GM18502 (cell line): ENCODE data around the gene SMCO4.

Experiments used
- ATAC-seq: cut with Tn5 transposase; IDR thresholded peaks from one replicate; pipeline ENCODE4 v1.9.1; 2021; ENCODE audit warnings: mild to moderate bottlenecking; ENCODE audit not compliant: unreplicated experiment, poor library complexity

The SMCO4 gene

DNA sequence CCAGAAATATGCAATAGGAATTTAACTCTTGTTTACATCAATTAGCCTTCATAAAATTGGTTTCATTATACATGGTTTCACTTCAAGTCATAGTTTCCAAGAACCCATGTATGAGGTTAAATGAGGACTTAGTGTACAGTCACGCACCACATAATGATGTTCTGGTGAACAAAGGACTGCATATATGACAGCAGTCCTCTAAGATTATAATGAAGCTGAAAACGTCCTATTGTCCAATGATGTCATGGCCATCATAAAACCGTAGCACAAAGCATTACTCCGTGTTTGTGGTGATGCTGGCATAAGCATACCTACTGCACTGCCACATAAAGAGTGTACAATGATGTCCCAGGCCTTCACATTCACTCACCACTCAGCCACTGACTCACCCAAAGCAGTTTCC is 31.1 kb downstream of the SMCO4 start:
- ATAC-seq = peak; percentile 91

DNA sequence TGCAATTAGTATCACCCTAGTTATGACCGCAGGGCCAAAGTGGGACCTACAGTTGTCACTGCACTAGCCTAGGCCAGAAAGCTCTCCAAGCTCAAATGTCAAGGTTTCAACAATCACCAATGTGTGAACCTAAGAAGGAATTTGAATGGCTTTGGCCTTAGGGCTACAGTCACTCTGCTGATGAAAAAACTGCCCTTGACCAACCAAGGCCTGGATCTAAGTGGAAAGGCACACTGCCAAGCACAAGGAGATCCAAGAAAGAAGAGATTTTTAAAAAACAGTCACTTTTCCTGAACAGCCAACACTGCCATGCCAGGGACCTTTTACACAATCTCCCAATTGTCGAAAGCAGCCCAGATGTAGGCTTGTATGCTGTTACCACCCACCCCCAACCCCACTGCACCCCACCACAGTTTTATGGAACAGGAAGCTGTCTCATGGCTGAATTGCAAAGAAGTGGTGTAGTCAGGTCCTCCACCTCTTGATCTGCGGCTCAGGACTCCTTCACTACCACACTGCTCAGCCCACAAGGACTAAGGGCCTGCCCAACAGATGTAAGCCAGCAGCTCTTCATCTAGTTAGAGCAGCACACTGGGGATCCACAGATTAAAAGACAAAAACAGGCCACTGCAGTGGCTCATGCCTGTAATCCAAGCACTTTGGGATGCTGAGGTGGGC is 32.9 kb downstream of the SMCO4 start:
- ATAC-seq = no peak

DNA sequence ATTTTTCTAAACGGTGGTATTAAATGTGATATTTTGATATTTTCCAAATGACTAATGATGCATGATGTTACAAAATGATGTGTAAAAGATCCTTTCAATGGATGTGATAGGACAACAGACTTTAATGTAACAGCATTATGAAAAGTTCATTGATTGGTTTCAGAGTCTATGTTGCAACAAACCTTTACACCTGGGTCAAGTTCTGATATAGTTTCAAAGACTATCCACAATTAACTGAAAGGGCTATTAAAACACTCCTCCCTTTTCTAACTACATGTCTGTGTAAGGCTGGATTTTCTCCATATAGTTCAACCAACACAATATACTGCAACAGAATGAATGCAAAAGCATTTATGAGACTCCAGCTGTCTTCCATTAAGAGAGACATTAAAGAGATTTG is 35.7 kb downstream of the SMCO4 start:
- no peak for ATAC-seq

DNA sequence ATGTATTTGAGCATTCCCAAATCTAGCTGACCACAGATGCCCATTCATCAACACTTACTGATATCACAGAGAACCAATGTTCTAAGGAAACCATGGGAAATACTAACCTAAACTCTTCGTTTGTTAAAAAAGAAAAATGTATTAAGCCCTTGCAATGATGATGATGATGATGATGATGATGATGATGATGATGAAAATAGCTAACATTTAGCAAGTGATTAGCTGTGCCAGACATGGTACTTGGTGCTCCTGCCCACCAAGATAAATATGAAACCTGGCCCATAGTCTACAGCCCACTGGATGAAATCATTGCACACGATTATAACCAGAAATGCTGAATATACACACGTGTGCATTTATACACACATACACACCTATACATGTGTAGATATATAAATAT is 37.5 kb downstream of the SMCO4 start:
- no peak for ATAC-seq

DNA sequence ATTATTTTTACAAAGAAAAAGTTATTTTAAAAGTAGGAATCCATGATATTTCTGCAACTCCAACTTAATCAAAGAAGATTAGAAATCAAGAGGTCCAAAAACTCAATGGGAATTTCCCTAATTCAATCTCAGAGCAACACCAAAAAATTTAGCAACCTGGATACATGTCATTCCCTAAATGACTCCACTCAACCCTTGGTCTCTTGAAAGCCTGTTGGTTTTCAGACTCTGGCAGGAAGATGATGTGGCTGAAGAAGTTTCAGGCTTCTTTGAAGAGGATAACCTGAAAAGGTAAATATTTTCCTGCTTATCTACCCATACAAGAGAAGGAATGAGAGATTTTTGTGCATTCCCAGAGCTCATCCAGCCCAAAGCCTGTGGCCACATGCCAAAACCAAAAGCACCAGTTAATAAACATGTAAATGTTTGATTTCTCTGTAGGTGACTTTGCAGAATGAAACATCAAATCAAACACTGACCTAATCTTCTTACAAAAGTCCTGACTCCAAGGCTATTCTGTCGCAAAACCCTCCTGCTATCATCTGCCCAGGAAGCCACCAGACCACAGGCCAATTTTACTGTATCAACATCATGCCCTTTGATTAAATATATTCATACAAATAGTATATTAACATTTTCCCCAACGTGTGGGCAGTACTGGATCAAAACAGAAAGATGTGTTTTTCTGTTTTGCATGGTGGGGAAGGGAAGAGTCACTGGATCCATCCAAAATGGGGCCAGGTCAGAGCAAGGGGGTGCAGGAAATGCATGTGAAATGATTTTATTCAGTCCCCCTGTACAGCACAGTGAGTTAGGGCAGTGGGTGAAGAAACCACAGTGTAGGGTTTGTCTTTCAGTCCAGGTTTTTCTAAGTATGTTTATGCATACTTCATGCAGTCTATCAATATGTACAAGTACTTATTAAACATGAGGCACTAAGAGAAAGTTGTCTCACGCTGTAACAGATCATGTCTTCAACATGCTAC is 38.8 kb downstream of the SMCO4 start:
- ATAC-seq = no peak

DNA sequence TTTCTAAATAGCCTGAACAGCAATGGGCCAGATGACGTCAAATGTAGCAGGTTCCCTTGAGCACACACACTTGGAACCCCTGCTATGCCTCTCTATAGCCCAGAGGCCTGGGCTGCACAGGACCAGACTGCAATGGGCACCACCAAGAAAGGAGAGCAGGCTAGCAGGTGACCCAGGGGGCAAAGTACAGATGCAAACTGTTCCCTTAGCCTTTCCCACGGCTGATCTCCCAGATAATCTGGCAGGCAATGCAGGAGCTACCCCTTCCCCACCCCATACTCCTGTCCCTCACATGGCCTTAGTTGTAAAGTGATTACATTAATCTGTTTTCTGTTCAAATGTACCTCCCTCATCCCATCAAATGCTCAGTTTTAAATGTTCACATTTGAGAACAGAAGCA is 41.3 kb downstream of the SMCO4 start:
- no peak for ATAC-seq

DNA sequence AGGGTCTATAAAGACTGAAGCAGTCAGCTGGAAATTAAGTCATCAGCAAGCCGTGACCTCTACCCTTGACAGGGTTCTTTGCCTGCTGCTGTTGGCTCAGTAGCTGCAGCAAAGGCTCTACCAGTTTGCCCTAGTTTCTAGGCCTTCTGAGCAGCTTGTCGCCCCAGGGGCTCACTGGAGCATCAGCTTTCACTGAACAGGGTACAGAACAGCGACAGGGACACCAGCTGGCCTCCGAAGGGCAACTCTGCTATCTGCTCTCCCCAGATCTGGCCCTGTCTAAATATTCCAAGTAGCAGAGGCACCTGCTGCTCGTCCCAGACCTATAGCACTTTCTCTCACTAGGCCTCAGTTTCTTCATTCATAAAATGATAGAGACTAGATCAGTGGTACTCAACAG is 42.4 kb downstream of the SMCO4 start:
- ATAC-seq = no peak

DNA sequence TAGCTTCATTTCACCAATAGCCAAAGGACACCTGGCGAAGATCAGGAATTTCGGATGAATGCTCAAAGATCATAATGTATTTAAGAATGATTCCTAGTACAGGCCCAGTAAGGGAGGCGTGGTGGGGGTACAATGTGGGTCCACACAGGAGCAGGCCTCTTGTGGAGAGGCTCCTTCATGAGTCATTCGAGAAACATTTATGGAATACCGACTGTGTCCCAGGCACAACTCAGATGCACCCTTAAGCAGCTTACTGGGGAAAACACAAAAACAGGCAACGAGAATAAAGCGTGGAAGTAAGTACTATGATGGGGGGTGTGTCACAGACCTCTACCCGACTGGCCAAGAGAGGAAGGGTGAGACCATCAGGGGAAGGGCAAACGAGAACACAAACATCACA is 44.5 kb downstream of the SMCO4 start:
- ATAC-seq = no peak

DNA sequence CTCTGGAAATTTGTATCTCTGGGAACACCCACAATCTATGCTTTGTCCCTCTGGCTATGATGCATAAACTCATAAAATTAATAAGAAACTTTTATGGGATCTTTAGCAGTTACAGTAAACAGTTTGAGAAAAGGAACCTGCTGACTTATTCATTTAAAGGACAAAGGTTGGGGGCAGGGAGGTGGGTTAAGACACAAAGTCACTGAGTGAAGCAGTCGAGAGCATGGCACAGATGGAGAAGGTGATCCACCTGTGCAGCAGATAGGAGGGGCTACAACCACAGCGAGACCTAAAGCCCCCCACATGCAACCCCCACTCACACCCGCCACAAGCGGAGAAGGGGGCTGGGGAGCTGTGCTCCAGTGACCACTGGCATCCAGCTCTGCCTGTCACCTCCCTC is 45.0 kb downstream of the SMCO4 start:
- no peak for ATAC-seq

DNA sequence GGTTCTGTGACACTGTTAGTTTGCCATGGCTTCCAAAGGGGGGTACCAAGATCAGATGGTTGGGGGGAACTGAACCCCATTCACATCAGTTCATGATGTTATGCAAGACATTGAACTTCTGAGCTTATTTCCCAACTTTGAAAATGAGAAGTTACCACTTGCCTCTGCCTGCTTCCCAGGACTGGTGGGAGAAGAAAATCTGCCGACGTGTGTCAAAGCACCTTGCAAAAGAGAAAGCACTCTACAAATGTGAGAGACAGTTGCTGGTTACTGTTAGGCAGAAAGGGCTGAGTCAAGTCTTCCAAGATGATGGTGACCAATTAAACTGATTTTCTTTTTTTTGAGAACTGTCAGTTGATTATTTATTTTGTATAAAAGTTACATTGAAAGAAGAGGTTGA is 45.6 kb downstream of the SMCO4 start:
- ATAC-seq = no peak

DNA sequence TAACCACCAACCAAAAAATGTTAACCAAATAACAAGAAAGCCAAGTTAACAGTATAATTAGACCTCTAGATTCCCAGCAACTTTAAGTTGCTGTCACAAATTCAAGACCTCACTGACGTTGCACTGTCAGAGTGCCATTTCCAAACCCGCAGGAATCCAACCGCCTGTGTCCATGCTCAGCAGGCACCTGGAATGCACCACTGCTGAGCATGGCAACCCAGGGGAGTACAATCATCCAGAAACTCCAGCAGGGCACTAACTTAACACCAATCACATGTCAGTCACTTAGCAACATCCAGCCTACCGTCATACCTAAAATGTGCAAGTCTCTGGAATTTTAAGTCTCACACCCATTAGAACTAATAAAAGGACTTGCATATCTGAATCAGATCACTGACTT is 48.8 kb downstream of the SMCO4 start:
- no peak for ATAC-seq

DNA sequence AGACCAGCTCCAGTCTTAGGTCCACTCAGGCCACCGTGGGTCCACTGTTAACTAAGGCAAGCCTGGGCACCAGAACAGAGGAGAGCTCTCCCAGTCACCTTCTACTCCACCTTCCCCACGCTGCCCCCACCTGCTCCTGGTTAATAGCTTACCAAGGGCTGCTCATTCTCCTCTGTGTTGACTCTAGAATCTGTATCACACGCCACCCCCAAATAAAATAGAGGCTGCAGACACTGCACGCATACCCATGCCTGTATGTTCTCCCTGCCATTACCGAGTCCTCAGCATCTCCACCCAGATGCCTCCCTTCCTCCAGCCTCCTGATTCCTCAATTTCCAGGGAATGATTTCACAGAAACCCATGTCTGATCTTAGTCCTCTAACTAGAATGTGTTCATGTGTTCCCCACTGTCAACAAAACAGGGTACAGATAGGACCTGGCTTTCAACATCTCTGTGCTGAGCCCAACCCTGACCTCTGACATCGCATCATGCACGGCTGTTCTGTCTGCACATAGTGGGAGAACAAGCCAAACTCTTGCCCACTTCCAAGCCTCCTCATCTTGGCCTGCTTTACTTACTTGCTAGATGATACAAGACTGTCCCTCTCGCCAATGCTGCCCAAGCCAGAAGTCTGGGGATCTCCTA is 49.8 kb downstream of the SMCO4 start:
- ATAC-seq = no peak

DNA sequence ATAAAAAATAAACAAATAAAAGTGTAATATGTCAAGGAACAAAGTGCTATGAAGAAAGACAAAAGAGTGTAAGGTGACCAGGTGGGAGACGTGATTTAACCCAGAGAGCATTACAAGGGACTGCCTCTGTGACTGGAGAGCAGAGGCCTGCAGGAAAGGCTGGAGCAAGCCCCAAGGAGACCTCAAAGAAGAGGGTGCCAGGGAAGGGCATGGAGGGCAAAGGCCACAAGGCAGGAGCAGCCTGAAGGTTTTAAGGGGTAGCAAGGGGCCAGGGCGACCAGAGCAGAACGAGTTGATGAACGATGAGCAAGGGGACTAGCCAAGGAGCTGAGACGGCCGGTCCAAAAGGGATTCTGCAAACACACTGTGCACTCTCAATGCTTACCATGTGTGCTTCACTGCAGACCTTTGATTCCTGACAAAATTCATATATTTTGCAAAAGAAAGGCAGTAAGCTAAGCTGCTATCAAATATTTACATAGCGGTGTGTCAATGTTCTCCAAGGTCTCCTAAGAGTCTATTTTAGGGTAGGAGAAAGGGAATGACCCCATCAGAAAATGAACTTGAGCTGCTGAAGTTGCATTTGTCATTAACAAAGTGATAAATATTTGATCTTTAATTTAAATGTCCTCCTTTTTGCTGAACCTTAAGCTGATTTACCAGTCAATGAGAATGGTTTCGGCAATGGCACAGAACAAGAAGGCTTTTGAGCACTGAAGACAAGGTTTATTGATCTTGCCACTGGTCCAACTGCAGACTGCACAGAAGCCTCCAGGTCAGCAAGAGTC is 50.5 kb downstream of the SMCO4 start:
- no peak for ATAC-seq

DNA sequence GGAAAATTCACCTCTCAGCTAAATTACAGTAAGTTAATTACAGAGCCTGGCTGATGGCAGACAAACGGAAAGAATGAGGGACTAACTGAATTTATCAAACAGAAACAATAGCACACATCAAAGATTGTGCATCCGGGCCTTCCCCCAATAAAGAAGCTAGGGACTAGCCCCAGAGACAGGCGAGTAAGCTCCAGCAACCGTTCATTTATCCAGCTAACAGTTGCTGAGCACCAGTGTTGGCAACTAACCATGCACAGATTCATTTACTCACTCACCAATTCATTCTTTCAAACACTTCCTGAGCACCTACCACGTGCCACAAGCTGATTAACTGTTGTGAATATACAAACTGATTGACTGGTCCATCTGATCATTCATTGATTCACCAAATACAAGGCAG is 51.2 kb downstream of the SMCO4 start:
- ATAC-seq = no peak

DNA sequence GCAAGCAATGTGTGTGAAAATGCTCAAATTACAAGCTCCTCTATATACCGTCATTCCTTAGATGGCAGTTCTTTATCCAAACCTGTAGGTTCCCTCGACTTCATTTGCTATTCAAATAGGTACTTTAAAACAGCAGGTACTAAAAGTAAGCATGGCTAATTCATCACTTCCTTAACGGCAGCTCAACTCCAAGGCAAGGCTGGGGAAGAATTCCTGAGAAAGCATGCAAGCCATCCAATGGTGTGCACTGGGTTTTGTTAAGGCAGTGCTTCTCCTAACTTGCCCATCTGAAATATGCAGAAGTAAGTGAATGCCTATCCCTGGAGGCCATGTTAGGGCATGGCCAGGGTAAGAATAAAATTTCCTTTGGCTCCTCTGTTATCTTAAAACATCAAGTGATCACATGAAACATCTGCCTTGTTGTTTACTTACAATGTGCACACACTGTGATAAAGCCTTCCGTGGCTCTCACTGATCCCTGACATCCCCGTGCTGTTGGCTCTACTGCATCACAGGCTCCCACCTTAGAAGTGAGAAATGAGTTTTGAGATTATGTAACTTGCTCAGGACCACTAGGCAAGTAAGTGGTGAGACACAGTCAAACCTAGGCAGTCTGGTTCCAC is 52.1 kb downstream of the SMCO4 start:
- ATAC-seq = no peak

DNA sequence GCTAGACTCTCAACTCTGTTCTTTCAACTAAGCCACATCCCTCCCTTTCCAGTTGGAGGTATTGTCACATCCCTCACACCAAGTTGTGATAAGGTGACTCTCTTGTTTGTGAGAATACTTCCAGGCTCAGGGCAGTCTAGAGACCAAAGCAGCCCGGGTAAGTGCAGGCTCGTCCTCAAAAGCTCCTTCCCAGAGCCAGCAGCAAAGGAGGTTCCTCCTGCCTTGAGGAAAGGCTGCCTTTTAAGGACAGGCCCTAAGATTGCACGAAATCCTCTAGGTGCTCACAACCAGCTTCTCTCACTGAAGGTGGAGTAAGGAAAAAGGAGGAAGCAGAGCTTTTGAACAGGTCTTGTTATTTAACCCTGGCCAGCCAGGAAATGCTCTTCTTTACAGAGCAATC is 53.4 kb downstream of the SMCO4 start:
- no peak for ATAC-seq

DNA sequence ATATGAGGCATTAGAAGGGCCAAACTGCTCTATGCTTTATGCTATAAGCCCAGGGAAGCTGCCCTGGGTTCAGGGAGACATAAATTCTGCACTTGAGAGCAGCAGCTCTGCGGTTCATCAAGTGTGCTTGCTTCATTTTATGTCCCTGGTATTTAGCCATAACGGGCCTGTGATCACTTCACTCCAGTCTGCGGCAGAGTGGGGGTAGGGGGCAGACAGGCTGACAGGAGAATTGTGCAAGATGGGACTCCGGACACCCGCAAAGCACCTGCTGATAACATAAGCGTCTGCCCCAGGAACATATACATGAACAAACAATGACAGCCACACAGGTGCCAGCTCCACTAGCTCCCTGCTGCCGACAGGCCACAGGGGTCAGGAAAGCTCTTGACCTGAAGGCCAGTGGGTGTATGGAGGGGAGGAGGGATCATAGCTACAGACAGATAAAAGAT is 56.1 kb downstream of the SMCO4 start:
- ATAC-seq = no peak

DNA sequence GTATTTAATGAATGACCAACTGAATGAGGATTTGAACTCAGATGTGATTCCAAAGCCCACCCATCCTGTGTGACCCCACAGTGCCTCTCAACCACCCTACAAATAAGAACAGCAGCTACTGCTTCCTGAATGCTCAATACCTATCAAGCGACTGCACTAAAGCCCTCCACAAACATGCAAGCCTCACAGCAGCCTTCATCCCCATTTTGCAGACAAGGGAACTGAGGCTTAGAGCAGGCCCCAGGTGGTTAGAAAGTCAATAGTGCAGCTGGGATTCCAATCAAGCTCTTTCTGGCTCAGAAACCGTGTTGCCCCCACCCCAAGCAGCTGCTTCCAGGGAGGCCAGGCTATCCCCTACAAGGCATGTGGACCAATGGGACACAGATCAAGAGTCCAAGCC is 57.2 kb downstream of the SMCO4 start:
- no peak for ATAC-seq

DNA sequence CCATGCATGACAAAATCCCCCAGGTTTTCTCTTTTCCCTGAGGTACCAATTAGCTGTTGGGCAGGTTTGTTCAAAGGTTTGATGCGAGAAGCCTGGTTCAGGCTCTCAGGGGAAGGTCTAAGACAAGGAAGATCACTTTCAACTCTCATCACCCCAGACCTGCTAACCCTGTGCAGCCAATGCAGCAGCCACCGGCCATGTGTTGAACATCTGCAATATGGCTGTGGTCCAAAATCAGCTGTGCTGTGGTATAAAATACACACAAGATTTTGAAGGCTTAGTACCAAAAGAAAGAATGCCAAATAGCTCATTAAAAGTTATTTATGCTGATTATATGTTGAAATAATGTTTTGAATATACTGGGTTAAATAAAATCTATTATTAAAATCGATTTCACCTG is 58.5 kb downstream of the SMCO4 start:
- no peak for ATAC-seq

DNA sequence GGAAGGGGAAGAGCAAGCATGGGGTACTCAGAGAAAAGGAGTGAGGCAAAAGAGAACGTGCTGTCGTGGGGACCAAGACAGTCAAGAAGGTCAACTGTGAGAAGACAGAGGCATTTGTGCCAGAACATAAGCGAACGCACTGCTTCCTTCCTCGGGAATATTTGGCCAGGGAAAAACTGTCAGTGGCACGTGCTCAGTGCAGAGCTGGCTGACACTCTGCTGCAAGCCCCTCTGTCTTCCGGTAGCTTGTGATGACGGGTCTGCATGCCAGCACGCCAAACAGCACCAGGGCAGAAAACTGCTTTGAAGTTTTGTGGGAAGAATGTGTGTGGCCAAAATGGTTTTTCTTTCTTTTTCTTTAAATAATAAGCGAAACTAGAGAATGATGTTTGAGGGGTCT is 60.6 kb downstream of the SMCO4 start:
- no peak for ATAC-seq
